Natural killer cell (primary cell): ENCODE data around the gene SELENOO. TPM values are rescaled to one million over a fixed set of nuclear protein-coding genes. Genes with fewer than 3 reads are reported as not detected.

Source experiments
- ATAC-seq, 3 donors: fragments of 150-1000 bp in 2 of 3; fragments of 200-7000 bp in 1 of 3; cut with Tn5 transposase; 1 replicate in 1 of 3; 2 replicates in 2 of 3; pipeline ENCODE4 v1.10.0; 2021; ENCODE audit warnings: mild to moderate bottlenecking in 2 of 3, moderate library complexity in 2 of 3
- DNase-seq, 2 donors: peaks; one replicate each; pipeline versions ENCODE4 v3.0.0 to v3.0.0-alpha.2; 2013 to 2021; ENCODE audit warnings: mixed read lengths in 1 of 2
- H3K27ac ChIP-seq: one replicate; pipeline ENCODE4 v1.5.1; 2013; ENCODE audit warnings: mild to moderate bottlenecking, low read length
- H3K27me3 ChIP-seq: one replicate; pipeline ENCODE4 v1.6.1; 2013; ENCODE audit warnings: low read length; ENCODE audit not compliant: control insufficient read depth, insufficient read depth
- H3K36me3 ChIP-seq: one replicate; pipeline ENCODE4 v1.6.1; 2013; ENCODE audit warnings: low read length; ENCODE audit not compliant: control insufficient read depth, insufficient read depth
- H3K4me1 ChIP-seq: one replicate; pipeline ENCODE4 v1.6.1; 2013; ENCODE audit warnings: low read length; ENCODE audit not compliant: control insufficient read depth, insufficient read depth
- H3K4me3 ChIP-seq: one replicate; pipeline ENCODE4 v1.5.1; 2013; ENCODE audit warnings: low read length
- H3K9me3 ChIP-seq: one replicate; pipeline ENCODE4 v1.6.1; 2013; ENCODE audit warnings: low read length; ENCODE audit not compliant: control insufficient read depth, insufficient read depth
- H3K27ac Mint-ChIP-seq, 2 donors: one replicate each; pipeline ENCODE4 v1.8.0; 2022; ENCODE audit warnings: mild to moderate bottlenecking in 2 of 2, mixed read lengths in 2 of 2, moderate library complexity in 1 of 2
- H3K27me3 Mint-ChIP-seq, 2 donors: one replicate each; pipeline ENCODE4 v1.8.0; 2022; ENCODE audit warnings: low read depth in 2 of 2, mixed read lengths in 2 of 2
- H3K36me3 Mint-ChIP-seq: one replicate; pipeline ENCODE4 v1.8.0; 2022; ENCODE audit warnings: mixed read lengths
- H3K4me1 Mint-ChIP-seq, 2 donors: one replicate each; pipeline ENCODE4 v1.8.0; 2022; ENCODE audit warnings: mixed read lengths in 2 of 2
- H3K4me3 Mint-ChIP-seq: one replicate; pipeline ENCODE4 v1.8.0; 2022; ENCODE audit warnings: mild to moderate bottlenecking, moderate library complexity, mixed read lengths
- H3K9me3 Mint-ChIP-seq, 2 donors: one replicate each; pipeline ENCODE4 v1.8.0; 2022; ENCODE audit warnings: mixed read lengths in 2 of 2
- CTCF ChIP-seq: fragments of 200-600 bp; IDR thresholded peaks from one replicate; pipeline ENCODE4 v1.8.0; 2022; ENCODE audit warnings: antibody characterized with exemption
- WGBS: methylation state at CpG from one replicate; pipeline ENCODE4 v1.1.7; 2013; ENCODE audit warnings: missing lambda C conversion rate; ENCODE audit not compliant: insufficient coverage; 5-methylcytosine and 5-hydroxymethylcytosine counted together
- intact Hi-C: fragments of 100-400 bp; cut with micrococcal nuclease; formaldehyde crosslinking; loops from one replicate; pipeline ENCODE4 v1.14.2; 2022
- total RNA-seq, 4 donors: library from RNA; stranded (reverse); fragments of 120-200 nt in 1 of 4; gene quantifications; one replicate each; pipeline versions ENCODE4 v1.2.3 to v1.2.4, GENCODE V29; 2013 to 2022

Gene SELENOO
- total RNA-seq, 3 donors from 2014 or later (not counting 1 experiment from before 2014, with no cell fraction given), result 37.3 to 45.2 (median 37.6) TPM

GRCh38 chr22:50259302-50259701 lies 58.5 kb downstream of the SELENOO start:
- 93% methylated on average over 15 of the region's 15 CpGs for WGBS
- TF ChIP-seq CTCF, result no peak
- intact Hi-C loops, result no loop called here
- Histone ChIP-seq H3K4me3 (no peak overlapping the region), H3K36me3 (no peaks in the 10 kb centered on the region), H3K4me1 (peaks cover 13% of the 10 kb centered on the region), H3K27ac (no peak overlapping the region), H3K27me3 (peaks cover 13% of the 10 kb centered on the region), H3K9me3 (no peaks in the 10 kb centered on the region)
- H3K27me3 Mint-ChIP-seq, result peaks cover 0 to 11% of the 10 kb centered on the region in 2 donors
- H3K27ac Mint-ChIP-seq, result no peak overlapping the region
- H3K4me3 Mint-ChIP-seq, result peak overlapping the region; percentile 6
- DNase-seq, result no peak
- H3K9me3 Mint-ChIP-seq, result no peaks in the 10 kb centered on the region
- no peak for ATAC-seq
- H3K4me1 Mint-ChIP-seq, result peaks cover 0 to 7% of the 10 kb centered on the region in 2 donors
- no peaks in the 10 kb centered on the region for H3K36me3 Mint-ChIP-seq

- H3K27ac ChIP-seq, result no peak overlapping the region
- H3K27ac Mint-ChIP-seq, result no peak overlapping the region
- H3K36me3 ChIP-seq, result no peaks in the 10 kb centered on the region
- no peaks in the 10 kb centered on the region for H3K36me3 Mint-ChIP-seq
- ATAC-seq (no peak), DNase-seq (no peak)
- no peak for TF ChIP-seq CTCF
- peaks cover 13% of the 10 kb centered on the region for H3K27me3 ChIP-seq
- H3K4me3 ChIP-seq, result no peak overlapping the region
- H3K27me3 Mint-ChIP-seq, result peaks cover 0 to 14% of the 10 kb centered on the region in 2 donors
- H3K4me3 Mint-ChIP-seq, result no peak overlapping the region
- H3K9me3 Mint-ChIP-seq, result no peaks in the 10 kb centered on the region
- H3K4me1 Mint-ChIP-seq, result peaks cover 0 to 7% of the 10 kb centered on the region in 2 donors
- 55% methylated on average over 7 of the region's 11 CpGs for WGBS
- no peaks in the 10 kb centered on the region for H3K9me3 ChIP-seq
- peaks cover 13% of the 10 kb centered on the region for H3K4me1 ChIP-seq
- intact Hi-C loops, result no loop called here
Observed at GRCh38 chr22:50260434-50260800, 59.6 kb downstream of the SELENOO start.

- Histone ChIP-seq H3K4me3 (no peak overlapping the region), H3K9me3 (no peaks in the 10 kb centered on the region), H3K27me3 (peaks cover 13% of the 10 kb centered on the region), H3K36me3 (no peaks in the 10 kb centered on the region), H3K4me1 (peaks cover 13% of the 10 kb centered on the region), H3K27ac (no peak overlapping the region)
- Mint-ChIP-seq H3K9me3 (no peaks in the 10 kb centered on the region), H3K27ac (no peak overlapping the region), H3K36me3 (no peaks in the 10 kb centered on the region), H3K27me3 (peaks cover 0 to 14% of the 10 kb centered on the region in 2 donors), H3K4me3 (no peak overlapping the region), H3K4me1 (peaks cover 0 to 7% of the 10 kb centered on the region in 2 donors)
- intact Hi-C loops, result no loop called here
- DNase-seq (no peak), ATAC-seq (peak in 2 of 3 donors; percentile 42 to 55)
- 2% methylated on average over 92 of the region's 92 CpGs for WGBS
- TF ChIP-seq CTCF, result no peak
Observed at GRCh38 chr22:50260801-50261614, 60.2 kb downstream of the SELENOO start.
